Stimulated activated naive CD8-positive, alpha-beta T cell treated with anti-CD3 and anti-CD28 coated beads, Interleukin-15, amount 100 ng/mL, for 72 hours (primary cell): ENCODE measurements around the gene MEX3D.

ENCODE experiments used
- ATAC-seq: fragments of 150-1000 bp; cut with Tn5 transposase; 2 replicates; pipeline ENCODE4 v1.10.0; 2021; ENCODE audit warnings: mild to moderate bottlenecking, moderate library complexity
- DNase-seq, 2 donors: peaks; one replicate each; pipeline ENCODE4 v3.0.0; 2021 to 2022
- H3K27ac Mint-ChIP-seq, 2 donors: one replicate each; pipeline ENCODE4 v1.8.0; 2022; ENCODE audit warnings: mild to moderate bottlenecking in 2 of 2, mixed read lengths in 2 of 2, moderate library complexity in 2 of 2
- H3K27me3 Mint-ChIP-seq: one replicate; pipeline ENCODE4 v1.8.0; 2022; ENCODE audit warnings: mixed read lengths
- H3K4me1 Mint-ChIP-seq: one replicate; pipeline ENCODE4 v1.8.0; 2022; ENCODE audit warnings: mild to moderate bottlenecking, mixed read lengths
- H3K4me3 Mint-ChIP-seq, 2 donors: one replicate each; pipeline ENCODE4 v1.8.0; 2022; ENCODE audit warnings: mild to moderate bottlenecking in 2 of 2, mixed read lengths in 2 of 2, moderate library complexity in 1 of 2
- H3K9me3 Mint-ChIP-seq, 2 donors: one replicate each; pipeline ENCODE4 v1.8.0; 2022; ENCODE audit warnings: mixed read lengths in 2 of 2

Gene MEX3D

DNA sequence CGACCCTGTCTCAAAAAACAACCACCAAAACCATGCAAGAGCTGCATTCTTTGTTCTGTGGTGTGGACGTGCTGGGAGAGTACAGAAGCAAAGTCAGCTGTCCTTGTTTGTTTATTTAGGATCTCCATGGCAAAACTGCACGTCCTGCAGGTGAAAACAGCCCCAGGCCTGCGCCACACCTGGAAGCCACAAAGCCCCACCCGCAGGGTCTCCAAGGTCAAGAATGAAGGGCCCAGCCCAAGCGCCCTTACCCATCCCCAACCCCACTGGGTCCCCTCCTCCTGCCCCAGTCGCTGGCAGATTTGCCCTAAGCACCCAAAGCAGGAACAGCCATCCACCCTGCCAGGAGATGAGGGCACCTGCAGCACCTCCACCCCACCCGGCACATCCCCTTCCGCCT is 14.1 kb upstream of the MEX3D start:
- ATAC-seq (no peak), DNase-seq (no peak)
- H3K4me3 Mint-ChIP-seq: no peak overlapping the region
- no peaks in the 10 kb centered on the region for H3K9me3 Mint-ChIP-seq
- H3K4me1 Mint-ChIP-seq: peaks cover 12% of the 10 kb centered on the region
- no peak overlapping the region for H3K27ac Mint-ChIP-seq
- no peaks in the 10 kb centered on the region for H3K27me3 Mint-ChIP-seq

DNA sequence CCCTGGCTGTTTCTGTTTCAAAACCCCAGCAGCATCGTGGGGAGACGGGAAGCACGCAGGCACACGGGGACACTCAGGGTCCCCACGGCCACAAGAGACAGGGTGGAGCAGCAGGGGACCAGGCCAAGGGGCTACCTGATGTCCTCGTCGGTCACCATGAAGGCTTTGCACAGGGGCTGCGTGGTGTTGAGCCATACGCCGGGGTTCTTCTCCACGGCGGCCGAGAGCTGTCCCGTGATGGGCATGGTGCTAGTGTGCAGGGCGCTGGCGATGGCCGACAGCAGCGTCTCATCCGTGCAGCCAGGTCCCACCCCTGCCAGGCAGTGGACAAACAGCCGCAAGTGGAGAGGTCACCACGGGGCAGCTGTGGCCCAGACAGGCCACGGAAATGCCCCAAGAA is 12.8 kb upstream of the MEX3D start:
- Mint-ChIP-seq H3K27ac (no peak overlapping the region), H3K9me3 (no peaks in the 10 kb centered on the region), H3K4me3 (no peak overlapping the region), H3K27me3 (no peaks in the 10 kb centered on the region), H3K4me1 (peaks cover 11% of the 10 kb centered on the region)
- DNase-seq (no peak), ATAC-seq (no peak)

DNA sequence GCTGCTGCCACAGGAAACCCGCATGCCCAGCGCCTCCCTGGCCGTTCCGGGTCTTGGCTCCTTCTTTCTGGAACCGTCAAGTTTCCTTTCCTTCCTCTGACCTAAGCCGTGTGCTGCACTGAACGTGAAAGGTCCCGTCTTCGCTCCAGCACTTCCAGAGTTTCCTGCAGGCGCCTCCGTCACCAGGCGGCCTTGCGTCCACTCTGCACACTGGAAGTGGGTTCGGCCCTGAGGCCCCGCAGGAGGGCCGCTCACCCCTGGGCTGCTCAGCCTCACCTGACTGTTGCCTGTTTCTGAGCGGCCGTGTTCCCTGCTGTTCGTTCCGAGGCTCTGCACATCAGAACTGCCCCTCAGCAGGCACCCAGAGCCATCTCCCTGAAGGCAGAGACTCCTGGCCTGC is 12.3 kb upstream of the MEX3D start:
- Mint-ChIP-seq H3K9me3 (no peaks in the 10 kb centered on the region), H3K27ac (no peak overlapping the region), H3K27me3 (no peaks in the 10 kb centered on the region), H3K4me3 (no peak overlapping the region), H3K4me1 (peaks cover 6% of the 10 kb centered on the region)
- DNase-seq: no peak
- ATAC-seq: no peak

DNA sequence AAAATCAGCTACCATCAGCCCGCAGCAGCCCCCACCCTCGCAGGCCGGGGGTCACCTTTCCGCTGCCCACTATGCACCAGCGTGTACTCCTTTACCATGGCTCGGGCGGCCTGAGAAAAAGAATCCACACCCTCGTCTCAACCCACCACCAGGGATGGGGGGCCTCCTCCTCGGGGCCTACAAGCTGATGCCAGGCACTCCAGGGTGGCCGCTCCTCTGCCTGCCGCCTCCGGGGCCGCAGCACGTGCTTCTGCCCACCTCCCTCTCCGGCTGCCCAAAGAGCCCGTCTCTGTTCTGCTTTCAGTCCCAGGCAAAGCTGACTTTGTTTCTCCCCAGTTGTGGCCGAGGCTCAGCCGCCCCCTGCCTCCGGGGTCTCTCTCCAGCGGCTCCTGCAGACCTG is 11.1 kb upstream of the MEX3D start:
- Mint-ChIP-seq H3K4me3 (no peak overlapping the region), H3K4me1 (peaks cover 4% of the 10 kb centered on the region), H3K9me3 (no peaks in the 10 kb centered on the region), H3K27me3 (no peaks in the 10 kb centered on the region), H3K27ac (no peak overlapping the region)
- DNase-seq (no peak), ATAC-seq (no peak)

DNA sequence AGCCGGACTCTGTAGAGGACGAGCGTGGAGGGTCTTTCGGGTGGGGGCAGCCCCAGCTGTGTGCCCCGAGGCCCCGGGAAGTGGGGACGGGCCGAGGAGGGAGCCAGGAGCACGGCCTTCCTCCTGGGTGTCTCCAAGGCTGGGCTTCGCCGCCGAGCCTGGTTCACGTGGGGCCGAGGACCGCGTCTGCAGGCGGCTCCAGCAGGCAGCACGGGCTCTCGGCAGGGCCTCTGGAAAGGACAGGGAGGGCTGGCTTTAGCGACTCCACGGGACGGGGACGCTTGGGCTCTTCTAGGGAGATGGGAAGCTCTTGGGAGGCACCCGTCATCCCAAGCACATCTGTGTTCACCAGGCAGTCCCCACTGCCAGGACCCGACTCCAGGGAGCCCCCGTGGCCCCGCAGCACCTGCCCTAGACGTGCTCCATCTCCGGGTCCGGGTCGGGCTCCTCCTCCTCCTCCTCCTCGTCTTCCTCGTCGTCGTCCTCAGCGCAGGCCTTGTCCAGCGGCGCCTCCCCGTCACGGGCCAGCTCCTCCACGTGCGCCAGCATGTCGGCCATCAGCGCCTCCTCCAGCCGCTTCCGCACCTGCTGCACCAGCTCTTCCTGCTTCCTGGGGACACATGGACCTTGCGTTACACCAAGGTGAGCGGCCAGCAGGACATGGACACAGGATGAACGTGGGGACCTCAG is 9.9 kb upstream of the MEX3D start:
- peak overlapping the region in 1 of 2 donors; percentile 13 for H3K27ac Mint-ChIP-seq
- DNase-seq (no peak), ATAC-seq (no peak)
- H3K9me3 Mint-ChIP-seq: no peaks in the 10 kb centered on the region
- H3K4me3 Mint-ChIP-seq: no peak overlapping the region
- peaks cover 4% of the 10 kb centered on the region for H3K4me1 Mint-ChIP-seq
- no peaks in the 10 kb centered on the region for H3K27me3 Mint-ChIP-seq

DNA sequence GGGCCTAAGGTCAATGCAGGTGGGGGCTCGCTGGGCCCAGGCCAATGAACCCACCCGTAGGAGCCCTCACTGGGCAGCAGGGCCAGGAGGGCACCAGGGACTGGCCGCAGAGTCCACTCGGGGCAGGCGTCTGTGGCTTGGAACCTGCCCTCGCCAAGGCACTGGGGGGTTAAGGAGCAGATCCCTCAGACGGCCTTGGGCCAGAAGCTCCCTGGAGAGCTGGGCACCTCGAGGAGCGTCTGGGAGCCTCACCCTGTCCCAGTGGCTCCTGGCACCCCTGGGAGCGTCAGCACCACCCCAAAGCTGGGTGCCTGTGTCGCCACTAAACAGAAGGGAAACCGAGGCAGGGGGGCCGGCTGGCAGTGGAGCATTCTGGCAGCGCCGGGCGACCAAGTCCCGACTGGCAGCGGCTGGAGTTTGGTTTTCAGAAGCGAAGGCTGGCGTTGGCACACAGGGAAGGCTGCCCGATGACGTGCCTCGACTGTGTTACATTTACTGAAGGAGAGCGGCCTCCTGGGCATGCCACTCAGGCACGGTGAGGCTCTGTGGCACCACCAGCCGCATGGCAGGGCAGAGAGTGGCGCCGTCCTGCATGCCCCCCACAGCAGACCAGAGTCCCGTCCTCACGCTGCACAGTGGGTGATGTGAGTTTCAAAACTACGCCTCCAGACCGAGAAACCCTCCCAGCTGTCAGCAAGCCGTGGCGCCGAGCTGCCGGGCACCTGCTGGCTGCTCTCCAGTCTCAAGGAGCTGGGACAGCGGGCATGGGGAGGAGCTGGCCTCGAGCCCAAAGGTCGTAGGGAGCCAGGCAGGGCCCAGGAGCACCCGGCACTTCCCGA is 9.2 kb upstream of the MEX3D start:
- Mint-ChIP-seq H3K27ac (no peak overlapping the region), H3K4me3 (no peak overlapping the region)

DNA sequence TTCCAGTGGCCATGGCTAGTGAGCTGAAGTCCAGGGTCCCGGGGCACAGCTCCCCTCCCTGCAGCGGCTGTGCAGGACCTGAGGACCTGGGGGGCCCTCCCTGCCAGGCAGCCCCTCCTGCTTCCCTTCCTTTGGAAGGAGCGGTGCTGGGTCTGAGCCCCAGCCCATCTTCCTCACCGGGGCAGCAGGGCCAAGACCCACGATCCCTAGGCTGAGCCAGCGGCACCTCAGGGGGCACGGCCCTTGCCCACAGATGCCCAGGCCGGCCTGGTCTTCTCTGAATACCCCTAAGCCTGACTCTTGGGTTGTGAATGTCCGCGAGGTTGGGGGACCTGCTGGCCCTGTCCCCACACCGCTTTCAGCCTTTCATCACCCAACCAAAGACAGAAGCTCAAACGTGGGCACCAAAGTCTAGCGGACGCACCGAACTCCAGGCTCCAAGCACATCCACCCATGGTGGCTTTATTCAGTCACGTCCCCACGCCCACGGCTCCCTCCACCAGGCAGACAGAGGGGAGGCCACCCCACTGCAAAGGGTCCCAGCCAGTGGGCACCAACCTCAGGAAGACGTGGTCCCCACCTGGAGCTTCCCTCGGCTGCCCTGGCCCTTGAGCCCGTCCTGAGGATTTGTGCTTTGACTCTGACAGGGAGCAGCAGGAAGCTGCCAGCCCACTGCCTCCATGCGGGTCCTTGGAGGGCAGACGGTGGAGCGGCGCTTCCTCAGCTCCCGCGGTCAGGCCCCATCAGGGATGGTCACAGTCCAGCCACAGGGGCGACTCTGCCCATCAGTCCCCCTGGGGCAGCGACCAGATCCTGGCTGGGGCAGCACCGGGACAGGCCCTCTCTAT is 8.3 kb upstream of the MEX3D start:
- H3K4me3 Mint-ChIP-seq: no peak overlapping the region
- peak; percentile 10 for ATAC-seq
- H3K9me3 Mint-ChIP-seq: no peaks in the 10 kb centered on the region
- no peak overlapping the region for H3K27ac Mint-ChIP-seq
- H3K27me3 Mint-ChIP-seq: no peaks in the 10 kb centered on the region
- DNase-seq: no peak
- H3K4me1 Mint-ChIP-seq: peaks cover 8% of the 10 kb centered on the region

More for the DNA sequence above, 9.2 kb upstream of the MEX3D start:
- peaks cover 4% of the 10 kb centered on the region for H3K4me1 Mint-ChIP-seq
- H3K27me3 Mint-ChIP-seq: no peaks in the 10 kb centered on the region
- DNase-seq (no peak), ATAC-seq (peak; percentile 24)
- H3K9me3 Mint-ChIP-seq: no peaks in the 10 kb centered on the region

DNA sequence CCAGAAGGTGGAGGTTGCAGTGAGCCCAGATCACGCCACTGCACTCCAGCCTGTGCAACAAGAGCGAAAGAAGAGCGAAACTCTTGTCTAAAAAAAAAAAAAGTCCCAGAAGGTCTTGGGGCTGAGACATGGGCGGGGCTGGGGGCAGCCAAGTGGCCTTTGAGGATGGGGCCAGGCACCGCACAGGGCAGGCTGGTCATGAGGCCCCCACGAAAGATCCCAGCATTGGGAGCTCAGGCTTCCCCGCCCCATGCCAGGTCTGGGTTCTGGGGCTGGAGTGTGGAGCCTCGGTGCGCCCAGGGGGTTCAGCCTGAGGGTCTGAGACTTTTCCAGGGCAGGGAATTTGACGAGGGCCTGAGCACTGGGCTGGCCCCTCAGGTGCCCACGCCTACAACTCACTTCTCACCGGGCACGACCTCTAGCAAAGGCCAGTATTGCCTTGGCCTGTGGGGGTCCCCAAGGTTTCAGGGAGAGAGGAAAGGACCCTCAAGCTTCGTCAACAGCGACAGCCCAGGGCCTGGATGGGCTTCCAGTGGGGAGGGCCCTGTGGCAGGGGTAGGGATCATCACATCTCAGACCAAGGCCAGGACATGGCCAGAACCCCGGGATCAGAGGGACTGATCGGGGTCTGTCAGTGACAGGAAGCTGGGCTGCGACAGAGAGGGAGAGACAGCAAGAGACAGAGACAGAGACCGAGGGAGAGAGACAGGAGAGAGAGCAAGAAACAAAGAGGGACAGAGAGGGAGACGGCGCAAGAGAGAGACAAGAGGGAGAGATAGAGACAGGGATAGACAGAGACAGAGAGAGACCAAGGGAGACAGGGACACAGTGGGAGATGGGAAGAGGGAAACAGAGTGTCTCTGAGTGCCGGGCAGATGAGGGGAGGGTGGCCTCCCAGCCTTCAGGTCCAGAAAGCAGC is 7.5 kb upstream of the MEX3D start:
- H3K27ac Mint-ChIP-seq: peak overlapping the region in 1 of 2 donors; percentile 92

DNA sequence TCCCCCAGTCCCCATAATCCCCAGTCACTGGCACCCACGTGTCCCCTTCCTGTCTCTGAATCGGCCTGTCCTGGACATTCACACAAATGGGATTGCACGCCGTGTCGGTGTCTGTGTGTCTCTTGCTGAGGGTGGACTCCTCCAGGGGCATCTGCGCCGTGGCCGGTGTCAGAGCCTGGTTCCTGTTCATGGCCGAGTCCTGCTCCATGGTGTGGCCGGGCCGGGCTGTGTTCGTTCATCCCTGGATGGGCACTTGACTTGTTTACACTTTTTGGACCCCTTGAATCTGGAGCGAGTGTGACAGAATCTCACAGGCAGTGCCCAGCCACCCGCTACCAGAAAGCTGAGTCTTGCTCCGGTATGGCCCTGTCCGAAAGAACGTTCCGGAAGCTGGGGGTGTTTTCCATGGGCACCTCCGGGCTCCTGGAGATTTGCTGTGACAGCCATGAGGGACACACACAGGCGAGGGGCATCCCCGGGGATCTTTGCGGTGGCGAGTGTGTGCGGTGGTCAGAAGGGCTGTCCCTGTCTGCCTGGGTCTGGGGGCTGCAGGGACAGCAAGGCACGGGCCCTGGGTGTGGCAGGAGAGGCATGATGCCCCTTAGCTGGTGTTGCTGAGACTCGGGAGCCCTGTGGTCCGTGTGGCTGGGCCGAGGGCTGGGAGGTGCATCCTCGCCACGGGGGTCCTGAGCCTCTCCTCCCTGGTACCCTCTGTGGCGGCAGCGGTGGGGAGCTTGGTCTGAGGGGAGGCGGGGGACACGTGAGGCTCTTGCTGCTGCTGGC is 6.4 kb upstream of the MEX3D start:
- ATAC-seq: no peak
- Mint-ChIP-seq H3K4me1 (peaks cover 17% of the 10 kb centered on the region), H3K27ac (peak overlapping the region in 1 of 2 donors; percentile 75), H3K9me3 (no peaks in the 10 kb centered on the region), H3K4me3 (no peak overlapping the region), H3K27me3 (peaks cover 13% of the 10 kb centered on the region)
- no peak for DNase-seq

More for the DNA sequence above, 7.5 kb upstream of the MEX3D start:
- peaks cover 8% of the 10 kb centered on the region for H3K4me1 Mint-ChIP-seq
- H3K4me3 Mint-ChIP-seq: no peak overlapping the region
- no peak for ATAC-seq
- H3K27me3 Mint-ChIP-seq: peaks cover 2% of the 10 kb centered on the region
- H3K9me3 Mint-ChIP-seq: no peaks in the 10 kb centered on the region
- DNase-seq: no peak

DNA sequence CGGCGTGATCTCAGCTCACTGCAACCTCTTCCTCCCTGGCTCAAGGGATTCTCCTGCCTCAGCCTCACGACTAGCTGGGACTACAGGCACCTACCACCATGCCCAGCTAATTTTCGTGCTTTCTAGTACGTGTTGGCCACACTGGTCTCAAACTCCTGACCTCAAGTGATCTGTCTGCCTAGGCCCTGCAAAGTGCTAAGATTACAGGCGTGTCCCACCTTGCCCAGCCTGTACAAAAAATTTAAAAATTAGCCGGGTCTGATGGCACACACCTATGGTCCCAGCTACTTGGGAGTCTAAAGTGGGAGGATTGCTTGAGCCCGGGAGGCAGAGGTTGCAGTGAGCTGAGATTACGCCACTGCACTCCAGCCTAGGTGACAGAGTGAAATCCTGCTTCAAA is 4.7 kb upstream of the MEX3D start:
- H3K4me3 Mint-ChIP-seq: no peak overlapping the region
- peaks cover 21% of the 10 kb centered on the region for H3K27me3 Mint-ChIP-seq
- no peaks in the 10 kb centered on the region for H3K9me3 Mint-ChIP-seq
- ATAC-seq (no peak), DNase-seq (no peak)
- H3K27ac Mint-ChIP-seq: no peak overlapping the region
- H3K4me1 Mint-ChIP-seq: peaks cover 27% of the 10 kb centered on the region

DNA sequence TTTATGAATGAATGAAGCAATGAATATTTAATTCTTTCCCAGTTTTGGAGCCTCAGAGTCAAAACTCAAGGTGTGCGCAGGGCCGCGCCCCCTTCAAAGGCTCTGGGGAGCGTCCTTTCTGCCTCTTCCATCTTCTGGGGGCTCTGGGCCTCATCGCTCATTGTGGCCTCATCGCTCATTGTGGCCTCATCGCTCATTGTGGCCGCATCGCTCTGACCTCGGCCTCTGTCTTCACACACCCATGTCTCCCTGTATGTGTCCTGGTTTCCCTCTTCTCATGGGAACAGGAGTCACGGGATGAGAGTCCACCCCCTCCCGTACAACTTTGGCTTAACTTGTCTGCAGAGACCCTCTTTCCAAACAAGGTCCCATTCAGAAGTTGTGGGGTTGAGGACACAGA is 3.2 kb upstream of the MEX3D start:
- H3K27me3 Mint-ChIP-seq: peaks cover 21% of the 10 kb centered on the region
- no peak overlapping the region for H3K27ac Mint-ChIP-seq
- no peaks in the 10 kb centered on the region for H3K9me3 Mint-ChIP-seq
- no peak overlapping the region for H3K4me3 Mint-ChIP-seq
- H3K4me1 Mint-ChIP-seq: peaks cover 22% of the 10 kb centered on the region
- ATAC-seq: no peak
- no peak for DNase-seq

DNA sequence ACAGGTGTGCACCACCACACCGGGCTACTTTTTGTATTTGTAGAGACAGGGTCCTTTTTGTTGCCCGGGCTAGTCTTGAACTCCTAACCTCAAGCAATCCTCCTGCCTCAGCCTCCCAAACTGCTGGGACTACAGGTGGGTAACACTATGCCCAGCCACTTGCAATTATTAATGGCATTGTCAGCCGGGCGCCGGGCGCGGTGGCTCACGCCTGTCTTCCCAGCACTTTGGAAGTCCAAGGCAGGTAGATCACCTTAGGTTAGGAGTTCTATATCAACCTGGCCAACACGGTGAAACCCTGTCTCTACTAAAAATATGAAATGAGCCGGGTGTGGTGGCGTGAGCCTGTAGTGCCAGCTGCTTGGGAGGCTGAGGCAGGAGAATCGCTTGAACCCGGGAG is 2.7 kb upstream of the MEX3D start:
- peaks cover 22% of the 10 kb centered on the region for H3K4me1 Mint-ChIP-seq
- peaks cover 21% of the 10 kb centered on the region for H3K27me3 Mint-ChIP-seq
- ATAC-seq: no peak
- no peak overlapping the region for H3K27ac Mint-ChIP-seq
- H3K9me3 Mint-ChIP-seq: no peaks in the 10 kb centered on the region
- no peak overlapping the region for H3K4me3 Mint-ChIP-seq
- no peak for DNase-seq

DNA sequence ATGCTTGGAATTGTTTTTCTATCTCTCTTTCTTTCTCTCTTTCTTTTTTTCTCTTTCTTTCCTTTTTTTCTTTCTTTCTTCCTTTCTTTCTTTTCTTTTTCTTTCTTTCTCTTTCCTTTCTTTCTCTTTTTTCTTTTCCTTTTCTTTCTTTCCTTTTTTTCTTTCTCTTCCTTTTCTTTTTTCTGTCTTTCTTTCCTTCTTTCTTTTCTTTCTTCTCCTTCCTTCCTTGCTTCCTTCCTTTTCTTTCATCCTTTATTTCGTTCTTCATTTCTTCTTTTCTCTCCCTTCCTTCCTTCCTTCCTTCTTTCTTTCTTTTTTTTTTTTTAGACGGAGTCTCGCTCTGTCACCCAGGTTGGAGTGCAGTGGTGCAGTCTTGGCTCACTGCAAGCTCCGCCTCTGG is 1.9 kb upstream of the MEX3D start:
- H3K27me3 Mint-ChIP-seq: peaks cover 21% of the 10 kb centered on the region
- no peak for ATAC-seq
- H3K4me3 Mint-ChIP-seq: peak overlapping the region; percentile 7 to 16
- H3K27ac Mint-ChIP-seq: no peak overlapping the region
- no peak for DNase-seq
- no peaks in the 10 kb centered on the region for H3K9me3 Mint-ChIP-seq
- peaks cover 22% of the 10 kb centered on the region for H3K4me1 Mint-ChIP-seq

DNA sequence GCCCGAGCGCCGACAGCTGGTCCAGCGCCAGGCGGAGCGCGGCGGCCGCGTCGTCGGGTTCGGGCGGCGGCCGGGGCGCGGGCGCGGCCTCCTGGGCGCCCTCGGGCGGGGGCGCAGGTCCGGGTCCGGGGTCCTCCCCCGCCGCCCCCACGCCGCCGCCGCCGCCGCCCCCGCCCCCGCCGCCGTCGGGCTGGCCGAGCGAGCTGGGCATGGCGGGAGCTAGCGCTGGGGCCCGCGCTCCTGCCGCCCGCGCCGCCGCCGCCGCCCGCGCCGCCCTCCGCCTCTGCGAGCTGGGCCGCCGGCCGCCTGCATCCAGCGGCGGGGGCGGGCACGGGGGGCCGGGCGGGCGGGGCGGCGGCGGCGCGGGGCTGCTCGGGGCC is 287 bp downstream of the MEX3D start:
- no peak overlapping the region for H3K4me3 Mint-ChIP-seq
- DNase-seq (no peak), ATAC-seq (peak; percentile 19)
- peaks cover 21% of the 10 kb centered on the region for H3K27me3 Mint-ChIP-seq
- no peaks in the 10 kb centered on the region for H3K9me3 Mint-ChIP-seq
- peaks cover 22% of the 10 kb centered on the region for H3K4me1 Mint-ChIP-seq
- no peak overlapping the region for H3K27ac Mint-ChIP-seq
